GM12878 (cell line): Measurements from ENCODE around the gene TIRAP.

Source experiments
- CHD2 ChIP-seq: IDR thresholded peaks from 2 replicates; pipeline ENCODE4 v1.6.1; 2011; ENCODE audit warnings: low read depth, low read length, improper control_type of control experiment, borderline replicate concordance
- CREB1 ChIP-seq: IDR thresholded peaks from 2 replicates; pipeline ENCODE4 v1.6.1; 2012; ENCODE audit warnings: low read depth, mild to moderate bottlenecking, inconsistent platforms
- ESRRA ChIP-seq: IDR thresholded peaks from 2 replicates; pipeline ENCODE4 v1.6.1; 2012; ENCODE audit warnings: mild to moderate bottlenecking, low read length, improper control_type of control experiment
- JUNB ChIP-seq: IDR thresholded peaks from 2 replicates; pipeline ENCODE4 v1.6.1; 2016; ENCODE audit warnings: antibody characterized with exemption, mild to moderate bottlenecking
- JUND ChIP-seq: IDR thresholded peaks from 2 replicates; pipeline ENCODE4 v1.6.1; 2012; ENCODE audit warnings: low read depth, mild to moderate bottlenecking, low read length, improper control_type of control experiment, moderate library complexity
- MYC ChIP-seq: IDR thresholded peaks from 2 replicates; pipeline ENCODE4 v1.6.1; 2011; ENCODE audit warnings: mild to moderate bottlenecking, low read length, moderate library complexity, inconsistent platforms; ENCODE audit not compliant: insufficient read depth, insufficient replicate concordance, insufficient read length, severe bottlenecking
- POLR2A ChIP-seq: IDR thresholded peaks from 2 replicates; pipeline ENCODE4 v1.6.1; 2011; ENCODE audit warnings: low read depth, mild to moderate bottlenecking, low read length
- SIX5 ChIP-seq: IDR thresholded peaks from 2 replicates; pipeline ENCODE4 v1.6.1; 2011; ENCODE audit warnings: mild to moderate bottlenecking, low read depth, low read length, moderate library complexity; ENCODE audit not compliant: severe bottlenecking
- SMC3 ChIP-seq: IDR thresholded peaks from 2 replicates; pipeline ENCODE4 v1.6.1; 2011; ENCODE audit warnings: low read length, improper control_type of control experiment, borderline replicate concordance
- YY1 ChIP-seq: IDR thresholded peaks from 2 replicates; pipeline ENCODE4 v1.6.1; 2011; ENCODE audit warnings: low read depth, mild to moderate bottlenecking, low read length
- TF ChIP-seq, protein P1 (sequence below), 3 experiments: IDR thresholded peaks in 2 of 3; conservative IDR thresholded peaks in 1 of 3; 2 replicates each; pipeline ENCODE4 v1.5.1; 2011; ENCODE audit warnings: low read depth in 3 of 3, low read length in 3 of 3, mild to moderate bottlenecking in 3 of 3, control low read depth in 2 of 3, moderate library complexity in 2 of 3, inconsistent platforms in 1 of 3, mixed read lengths in 1 of 3; ENCODE audit not compliant: control insufficient read depth in 2 of 3, insufficient read depth in 1 of 3; ENCODE audit errors: extremely low read depth in 1 of 3
- TF ChIP-seq, protein P2 (sequence below): fragments of 450-650 bp; IDR thresholded peaks from 2 replicates; pipeline ENCODE4 v1.6.1; 2017; ENCODE audit warnings: borderline replicate concordance
- TF ChIP-seq, protein P3 (sequence below): IDR thresholded peaks from 2 replicates; pipeline ENCODE4 v1.6.1; 2012; ENCODE audit warnings: low read depth, low read length, improper control_type of control experiment

DNA sequence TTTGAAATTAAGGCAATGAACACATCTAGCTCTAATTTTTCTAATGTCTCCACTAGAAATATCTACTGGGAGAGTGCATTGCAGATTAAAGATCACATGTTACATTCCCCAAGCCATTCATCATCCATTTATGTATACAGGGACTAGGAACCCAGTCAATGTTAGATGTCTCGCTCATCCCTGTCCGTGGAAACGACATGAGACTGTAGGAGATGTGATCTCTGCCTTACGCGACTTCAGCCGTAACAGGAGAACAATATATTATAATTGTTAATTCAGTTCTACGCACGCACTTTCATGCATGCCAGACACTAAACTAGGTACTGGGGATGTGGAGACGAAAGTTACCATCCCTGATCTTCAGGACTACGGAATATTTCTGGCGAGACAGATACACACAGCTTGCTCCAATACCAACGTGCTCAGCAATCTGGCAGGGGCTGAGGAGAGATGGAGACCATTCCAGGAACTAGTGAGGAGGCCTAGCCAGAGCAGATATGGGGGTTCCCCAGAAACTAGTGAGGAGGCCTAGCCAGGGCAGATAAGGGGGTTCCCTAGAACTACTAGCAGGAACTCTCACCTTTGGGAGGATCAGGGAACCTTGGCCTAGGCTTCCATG lies 21.7 kb downstream of the TIRAP start:
- TF ChIP-seq, protein P1, sequence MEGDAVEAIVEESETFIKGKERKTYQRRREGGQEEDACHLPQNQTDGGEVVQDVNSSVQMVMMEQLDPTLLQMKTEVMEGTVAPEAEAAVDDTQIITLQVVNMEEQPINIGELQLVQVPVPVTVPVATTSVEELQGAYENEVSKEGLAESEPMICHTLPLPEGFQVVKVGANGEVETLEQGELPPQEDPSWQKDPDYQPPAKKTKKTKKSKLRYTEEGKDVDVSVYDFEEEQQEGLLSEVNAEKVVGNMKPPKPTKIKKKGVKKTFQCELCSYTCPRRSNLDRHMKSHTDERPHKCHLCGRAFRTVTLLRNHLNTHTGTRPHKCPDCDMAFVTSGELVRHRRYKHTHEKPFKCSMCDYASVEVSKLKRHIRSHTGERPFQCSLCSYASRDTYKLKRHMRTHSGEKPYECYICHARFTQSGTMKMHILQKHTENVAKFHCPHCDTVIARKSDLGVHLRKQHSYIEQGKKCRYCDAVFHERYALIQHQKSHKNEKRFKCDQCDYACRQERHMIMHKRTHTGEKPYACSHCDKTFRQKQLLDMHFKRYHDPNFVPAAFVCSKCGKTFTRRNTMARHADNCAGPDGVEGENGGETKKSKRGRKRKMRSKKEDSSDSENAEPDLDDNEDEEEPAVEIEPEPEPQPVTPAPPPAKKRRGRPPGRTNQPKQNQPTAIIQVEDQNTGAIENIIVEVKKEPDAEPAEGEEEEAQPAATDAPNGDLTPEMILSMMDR (IDR thresholded peaks at IDR 0.05 in 2 of 3, conservative IDR thresholded peaks at IDR 0.05 in 1 of 3; ENCODE audit: control insufficient read depth in 2 of 3, extremely low read depth in 1 of 3, insufficient read depth in 1 of 3, low read depth in 3 of 3, low read length in 3 of 3): no peak
- no peak for TF ChIP-seq ESRRA
- TF ChIP-seq CHD2: no peak
- TF ChIP-seq CREB1: no peak
- TF ChIP-seq JUNB: no peak
- no peak for TF ChIP-seq MYC
- no peak for TF ChIP-seq JUND
- TF ChIP-seq, protein P2, sequence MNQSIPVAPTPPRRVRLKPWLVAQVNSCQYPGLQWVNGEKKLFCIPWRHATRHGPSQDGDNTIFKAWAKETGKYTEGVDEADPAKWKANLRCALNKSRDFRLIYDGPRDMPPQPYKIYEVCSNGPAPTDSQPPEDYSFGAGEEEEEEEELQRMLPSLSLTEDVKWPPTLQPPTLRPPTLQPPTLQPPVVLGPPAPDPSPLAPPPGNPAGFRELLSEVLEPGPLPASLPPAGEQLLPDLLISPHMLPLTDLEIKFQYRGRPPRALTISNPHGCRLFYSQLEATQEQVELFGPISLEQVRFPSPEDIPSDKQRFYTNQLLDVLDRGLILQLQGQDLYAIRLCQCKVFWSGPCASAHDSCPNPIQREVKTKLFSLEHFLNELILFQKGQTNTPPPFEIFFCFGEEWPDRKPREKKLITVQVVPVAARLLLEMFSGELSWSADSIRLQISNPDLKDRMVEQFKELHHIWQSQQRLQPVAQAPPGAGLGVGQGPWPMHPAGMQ: no peak
- no peak for TF ChIP-seq POLR2A
- TF ChIP-seq, protein P3, sequence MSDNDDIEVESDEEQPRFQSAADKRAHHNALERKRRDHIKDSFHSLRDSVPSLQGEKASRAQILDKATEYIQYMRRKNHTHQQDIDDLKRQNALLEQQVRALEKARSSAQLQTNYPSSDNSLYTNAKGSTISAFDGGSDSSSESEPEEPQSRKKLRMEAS: no peak
- no peak for TF ChIP-seq SMC3
- TF ChIP-seq YY1: peak; percentile 35; the same call in 1 of the 2 replicates
- TF ChIP-seq SIX5: no peak
